H1 (cell line): Measurements from ENCODE around the gene LDAH. TPM values are rescaled to one million over a fixed set of nuclear protein-coding genes. Genes with fewer than 3 reads are reported as not detected.

ENCODE experiments used
- CTCF ChIA-PET: fragments of 300-600 bp; sonication (Branson Sonifier 250); formaldehyde crosslinking; loops from one replicate; lab custom pipeline; 2021; ENCODE audit not compliant: partially characterized antibody; lab: Charles Lee
- POLR2A ChIA-PET: fragments of 300-600 bp; sonication (Branson Sonifier 250); formaldehyde crosslinking; loops from one replicate; lab custom pipeline; 2021; ENCODE audit warnings: inconsistent platforms; ENCODE audit not compliant: partially characterized antibody; lab: Charles Lee
- DNase-seq, 2 experiments: peaks; one replicate each; pipeline versions ENCODE4 v3.0.0 to v3.0.0-alpha.2; 2010 to 2022; ENCODE audit warnings: low spot score in 2 of 2, low read depth in 1 of 2, mixed read lengths in 1 of 2
- FAIRE-seq: peaks from 2 replicates; lab custom pipeline; 2011; peaks lifted over from hg19 to GRCh38; lab: Jason Lieb, UNC
- H2AFZ ChIP-seq: 2 replicates; pipeline ENCODE4 v1.8.1; 2012; ENCODE audit warnings: low read length, inconsistent platforms
- H2AK5ac ChIP-seq: 2 replicates; pipeline ENCODE4 v1.6.1; 2013; ENCODE audit warnings: low read depth, low read length
- H2BK120ac ChIP-seq: replicated peaks from 2 replicates; pipeline ENCODE3; 2013; ENCODE audit warnings: low read depth, low read length, inconsistent platforms
- H2BK12ac ChIP-seq: 2 replicates; pipeline ENCODE4 v1.6.1; 2013; ENCODE audit warnings: low read depth, low read length
- H2BK15ac ChIP-seq: 2 replicates; pipeline ENCODE4 v1.6.1; 2013; ENCODE audit warnings: low read length
- H2BK20ac ChIP-seq: 2 replicates; pipeline ENCODE4 v1.6.1; 2013; ENCODE audit warnings: low read length
- H2BK5ac ChIP-seq: 2 replicates; pipeline ENCODE4 v1.6.1; 2013; ENCODE audit warnings: low read depth, low read length
- H3K14ac ChIP-seq: 2 replicates; pipeline ENCODE4 v1.6.1; 2013; ENCODE audit warnings: inconsistent platforms; ENCODE audit not compliant: insufficient read length
- H3K18ac ChIP-seq: 2 replicates; pipeline ENCODE4 v1.6.1; 2013; ENCODE audit warnings: low read length; ENCODE audit errors: extremely low read depth
- H3K23ac ChIP-seq: 2 replicates; pipeline ENCODE4 v1.6.1; 2013; ENCODE audit warnings: inconsistent platforms; ENCODE audit not compliant: insufficient read length
- H3K23me2 ChIP-seq: 2 replicates; pipeline ENCODE4 v1.6.1; 2013; ENCODE audit warnings: low read depth, low read length
- H3K27ac ChIP-seq: 2 replicates; pipeline ENCODE4 v1.6.1; 2011; ENCODE audit warnings: low read depth, low read length, inconsistent platforms
- H3K27me3 ChIP-seq, 4 experiments: replicated peaks in 1 of 4; 1 replicate in 1 of 4; 2 replicates in 3 of 4; pipeline versions ENCODE4 v1.6.1 to v1.8.1; 2011 to 2013; ENCODE audit warnings: low read length in 3 of 4, mild to moderate bottlenecking in 3 of 4, inconsistent platforms in 2 of 4, mixed read lengths in 2 of 4, moderate library complexity in 1 of 4; ENCODE audit not compliant: control insufficient read depth in 3 of 4, insufficient read depth in 3 of 4; ENCODE audit errors: extremely low read depth in 1 of 4
- H3K36me3 ChIP-seq, 4 experiments: 2 replicates each; pipeline versions ENCODE4 v1.6.1 to v1.8.1; 2011 to 2013; ENCODE audit warnings: mild to moderate bottlenecking in 4 of 4, low read length in 3 of 4, moderate library complexity in 2 of 4, control low read depth in 1 of 4, inconsistent platforms in 1 of 4; ENCODE audit not compliant: insufficient read depth in 4 of 4, control insufficient read depth in 2 of 4
- H3K4ac ChIP-seq: replicated peaks from 2 replicates; pipeline ENCODE3; 2013; ENCODE audit warnings: low read length, low read depth, mixed read lengths, inconsistent platforms; ENCODE audit not compliant: insufficient read length
- H3K4me1 ChIP-seq, 4 experiments: replicated peaks in 1 of 4; 1 replicate in 1 of 4; 2 replicates in 3 of 4; pipeline versions ENCODE4 v1.6.1 to v1.8.1; 2011 to 2013; ENCODE audit warnings: low read length in 3 of 4, inconsistent platforms in 2 of 4, mixed read lengths in 1 of 4; ENCODE audit not compliant: insufficient read depth in 4 of 4, control insufficient read depth in 3 of 4
- H3K4me2 ChIP-seq, 2 experiments: 2 replicates each; pipeline versions ENCODE4 v1.6.1 to v1.8.1; 2011 to 2013; ENCODE audit warnings: low read depth in 2 of 2, low read length in 2 of 2, control low read depth in 1 of 2, inconsistent platforms in 1 of 2, mild to moderate bottlenecking in 1 of 2; ENCODE audit not compliant: insufficient read depth in 1 of 2
- H3K4me3 ChIP-seq, 4 experiments: fragments of 200-600, 300-600 bp in 1 of 4; sonication (generic), shearing (Covaris generic), sonication (Bioruptor Twin) in 1 of 4; 2 replicates each; pipeline versions ENCODE4 v1.5.1 to v1.8.1; 2011 to 2016; ENCODE audit warnings: low read length in 4 of 4, low read depth in 3 of 4, control low read depth in 2 of 4, inconsistent platforms in 2 of 4, mild to moderate bottlenecking in 2 of 4, mixed read lengths in 1 of 4, moderate library complexity in 1 of 4; ENCODE audit not compliant: insufficient read depth in 2 of 4; ENCODE audit errors: extremely low read depth in 1 of 4
- H3K56ac ChIP-seq: replicated peaks from 2 replicates; pipeline ENCODE3; 2013; ENCODE audit warnings: low read depth, mild to moderate bottlenecking, mixed read lengths, low read length, inconsistent platforms; ENCODE audit not compliant: insufficient read length
- H3K79me1 ChIP-seq: 2 replicates; pipeline ENCODE4 v1.6.1; 2013; ENCODE audit warnings: low read depth, low read length, control low read depth
- H3K79me2 ChIP-seq, 2 experiments: 2 replicates each; pipeline versions ENCODE4 v1.6.1 to v1.8.1; 2012 to 2013; ENCODE audit warnings: low read length in 2 of 2, mild to moderate bottlenecking in 2 of 2, inconsistent platforms in 1 of 2; ENCODE audit not compliant: insufficient read depth in 2 of 2, control insufficient read depth in 1 of 2
- H3K9ac ChIP-seq, 4 experiments: replicated peaks in 1 of 4; 1 replicate in 1 of 4; 2 replicates in 3 of 4; pipeline versions ENCODE4 v1.6.1 to v1.8.1; 2011 to 2013; ENCODE audit warnings: low read depth in 3 of 4, low read length in 3 of 4, control low read depth in 2 of 4, mild to moderate bottlenecking in 2 of 4, moderate library complexity in 2 of 4, inconsistent platforms in 1 of 4; ENCODE audit errors: extremely low read depth in 1 of 4
- H3K9me3 ChIP-seq, 2 experiments: 2 replicates each; pipeline versions ENCODE4 v1.6.1 to v1.8.1; 2012 to 2013; ENCODE audit warnings: mild to moderate bottlenecking in 2 of 2, moderate library complexity in 2 of 2, control low read depth in 1 of 2, inconsistent platforms in 1 of 2, low read depth in 1 of 2, low read length in 1 of 2, mixed read lengths in 1 of 2; ENCODE audit not compliant: insufficient read depth in 2 of 2
- H4K20me1 ChIP-seq, 2 experiments: replicated peaks in 1 of 2; 2 replicates each; pipeline versions ENCODE3 to v1.8.1; 2011 to 2013; ENCODE audit warnings: inconsistent platforms in 2 of 2, low read length in 2 of 2, mild to moderate bottlenecking in 1 of 2; ENCODE audit not compliant: insufficient read depth in 2 of 2, control insufficient read depth in 1 of 2
- H4K5ac ChIP-seq: 2 replicates; pipeline ENCODE4 v1.6.1; 2013; ENCODE audit warnings: low read length, low read depth, mixed read lengths, inconsistent platforms; ENCODE audit not compliant: insufficient read length
- H4K8ac ChIP-seq: 2 replicates; pipeline ENCODE4 v1.8.0; 2013; ENCODE audit warnings: mild to moderate bottlenecking, moderate library complexity, low read length, inconsistent platforms; ENCODE audit not compliant: insufficient read depth; ENCODE audit errors: extremely low read depth
- H4K91ac ChIP-seq: replicated peaks from 2 replicates; pipeline ENCODE3; 2013; ENCODE audit warnings: low read length, mixed read lengths, inconsistent platforms; ENCODE audit not compliant: insufficient read length
- EZH2 ChIP-seq: fragments of 200-600 bp; sonication (generic); IDR thresholded peaks from 2 replicates; pipeline ENCODE4 v1.7.1; 2012; ENCODE audit warnings: low read depth, mild to moderate bottlenecking, moderate library complexity, low read length, inconsistent platforms; ENCODE audit not compliant: severe bottlenecking
- FOSL1 ChIP-seq: IDR thresholded peaks from 2 replicates; pipeline ENCODE4 v1.6.1; 2011; ENCODE audit warnings: mild to moderate bottlenecking, low read depth, low read length, moderate library complexity; ENCODE audit not compliant: insufficient read depth
- HDAC2 ChIP-seq, 2 experiments: fragments of 300-600 bp in 1 of 2; sonication (generic) in 1 of 2; IDR thresholded peaks; 2 replicates each; pipeline ENCODE4 v1.6.1; 2011 to 2012; ENCODE audit warnings: low read depth in 2 of 2, low read length in 2 of 2, mild to moderate bottlenecking in 2 of 2, moderate library complexity in 2 of 2, borderline replicate concordance in 1 of 2, inconsistent platforms in 1 of 2
- JUN ChIP-seq: IDR thresholded peaks from 2 replicates; pipeline ENCODE4 v1.6.1; 2011; ENCODE audit warnings: low read depth, mild to moderate bottlenecking, improper control_type of control experiment, low read length
- MAFK ChIP-seq: IDR thresholded peaks from 2 replicates; pipeline ENCODE4 v1.6.1; 2012; ENCODE audit warnings: low read depth, mild to moderate bottlenecking, improper control_type of control experiment, low read length
- NRF1 ChIP-seq: IDR thresholded peaks from 2 replicates; pipeline ENCODE4 v1.6.1; 2011; ENCODE audit warnings: mild to moderate bottlenecking, low read depth, low read length, improper control_type of control experiment
- POLR2AphosphoS5 ChIP-seq: IDR thresholded peaks from 2 replicates; pipeline ENCODE4 v1.6.1; 2011; ENCODE audit warnings: low read depth, low read length
- WGBS, 2 experiments: shearing (Covaris generic) in 1 of 2; methylation state at CpG; one replicate each; pipeline versions ENCODE4 v1.1.6 to v1.1.7; 2013 to 2015; ENCODE audit warnings: low lambda C conversion rate in 2 of 2, mixed read lengths in 2 of 2, inconsistent platforms in 1 of 2, low coverage in 1 of 2, missing lambda C conversion rate in 1 of 2; ENCODE audit not compliant: insufficient replicate concordance in 2 of 2, insufficient coverage in 1 of 2, insufficient read length in 1 of 2; ENCODE audit errors: extremely low coverage in 1 of 2, missing lambda C conversion rate in 1 of 2; 5-methylcytosine and 5-hydroxymethylcytosine counted together
- polyA plus RNA-seq, 7 experiments: library from polyadenylated mRNA; depleted of rRNA in 3 of 7; stranded (reverse) in 5 of 7; unstranded in 2 of 7; fragments of >200 nt in 5 of 7; fragments of 200-250 nt in 2 of 7; gene quantifications; 1 replicate in 5 of 7; 2 replicates in 1 of 7; 4 replicates in 1 of 7; pipeline versions ENCODE4 v1.2.1 to v1.2.3, GENCODE V29; 2011 to 2013; ENCODE audit warnings: missing spikeins in 2 of 7, mixed read lengths in 2 of 7
- total RNA-seq: library from RNA; stranded (reverse); fragmentation: NEBNext Ultra II Directional; extraction: Animal tissue kit (Norgen Biotek cat#: 25700); gene quantifications from 2 replicates; pipeline ENCODE4 v1.2.1, GENCODE V29; 2021

The LDAH gene
- total and polyA plus RNA-seq, 2 of the 8 experiments (the other 6 are each of a cell fraction or from before 2014, with no cell fraction given) = 10.9 to 26.3 TPM

DNA sequence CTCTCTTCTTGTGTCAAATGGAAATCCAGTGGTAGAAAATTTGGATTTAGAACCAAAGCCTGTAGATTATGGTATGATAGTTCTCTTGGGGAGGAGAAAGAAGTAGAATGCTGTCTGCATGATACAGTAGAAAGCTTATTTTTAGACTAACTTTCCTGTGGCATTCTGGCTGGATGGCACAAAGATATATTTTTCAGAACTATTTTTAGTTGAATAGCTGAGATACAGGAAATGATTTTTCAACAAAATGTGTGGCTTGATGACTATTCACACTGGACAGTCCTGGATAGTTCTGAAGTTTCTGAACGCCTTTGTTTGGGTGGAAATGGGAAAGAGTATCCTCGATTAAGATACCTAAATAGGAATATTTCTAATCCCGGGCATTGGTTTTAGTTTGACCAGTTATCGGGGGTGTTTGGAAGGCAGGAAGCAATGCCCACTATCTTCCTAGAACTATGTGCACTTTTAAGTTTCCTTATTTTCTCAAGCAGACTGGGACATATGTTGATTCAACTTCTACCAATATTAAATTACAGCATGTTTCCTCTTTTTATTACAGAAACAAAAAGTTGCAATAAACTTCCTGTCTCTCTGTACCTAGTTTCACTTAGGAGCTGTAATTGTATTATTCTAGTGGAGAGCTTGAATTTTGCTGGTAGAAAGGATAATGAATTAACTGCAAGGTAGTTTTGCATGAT is 123.8 kb downstream of the LDAH start:
- H2BK12ac ChIP-seq = no peak overlapping the region
- H2BK120ac ChIP-seq = no peak overlapping the region
- no peaks in the 10 kb centered on the region for H3K23me2 ChIP-seq
- no peak overlapping the region for H2AFZ ChIP-seq
- 90% methylated on average over 4 of the region's 4 CpGs; no CpG with 5 or more reads in 1 of the 2 experiments for WGBS, 2 experiments
- no peak overlapping the region for H3K23ac ChIP-seq
- no peak overlapping the region for H3K9ac ChIP-seq
- no peak overlapping the region for H2BK20ac ChIP-seq
- POLR2A ChIA-PET = no interaction called here
- DNase-seq = no peak
- no peak overlapping the region for H2AK5ac ChIP-seq
- H3K79me1 ChIP-seq = no peaks in the 10 kb centered on the region
- CTCF ChIA-PET = interaction anchor here (0.7 to 5.1 kb wide), 8 partner anchors 9 to 38 kb away, joined by 3 to 35 read pairs (median 4); no protein-coding TSS in a partner anchor
- no peak overlapping the region for H2BK5ac ChIP-seq
- H4K8ac ChIP-seq = no peak overlapping the region
- no peak overlapping the region for H3K56ac ChIP-seq
- no peaks in the 10 kb centered on the region for H3K4me1 ChIP-seq
- H3K9me3 ChIP-seq = no peaks in the 10 kb centered on the region
- H3K18ac ChIP-seq = no peak overlapping the region
- no peak overlapping the region for H3K4me3 ChIP-seq
- H4K91ac ChIP-seq = no peak overlapping the region
- H3K27me3 ChIP-seq = no peaks in the 10 kb centered on the region
- no peak overlapping the region for H3K4ac ChIP-seq
- no peak overlapping the region for H3K27ac ChIP-seq
- no peak overlapping the region for H2BK15ac ChIP-seq
- H3K79me2 ChIP-seq = no peaks in the 10 kb centered on the region
- H4K20me1 ChIP-seq = no peaks in the 10 kb centered on the region
- no peaks in the 10 kb centered on the region; a peak in 1 of 8 replicates for H3K36me3 ChIP-seq
- TF ChIP-seq MAFK (no peak), JUN (no peak), FOSL1 (no peak), NRF1 (no peak), HDAC2 (IDR thresholded peaks at IDR 0.05; ENCODE audit: borderline replicate concordance in 1 of 2, low read depth in 2 of 2, low read length in 2 of 2) (no peak), POLR2AphosphoS5 (no peak), EZH2 (no peak)
- no peak overlapping the region for H4K5ac ChIP-seq
- no peak overlapping the region for H3K4me2 ChIP-seq
- no peak for FAIRE-seq
- no peak overlapping the region for H3K14ac ChIP-seq
